B cell (primary cell): ENCODE measurements around the gene ZNF185. TPM values are rescaled to one million over a fixed set of nuclear protein-coding genes. Genes with fewer than 3 reads are reported as not detected.

Experiments used
- ATAC-seq: fragments of 200-7000 bp; cut with Tn5 transposase; one replicate; pipeline ENCODE4 v1.10.0; 2021; ENCODE audit warnings: low read depth, mild to moderate bottlenecking, moderate number of reproducible peaks, moderate library complexity
- CTCF ChIA-PET: fragments of 350-600 bp; sonication (Branson Sonifier 250); formaldehyde crosslinking; loops from one replicate; lab custom pipeline; 2021; ENCODE audit warnings: antibody characterized with exemption, inconsistent platforms; lab: Charles Lee
- POLR2A ChIA-PET: fragments of 350-600 bp; sonication (Branson Sonifier 250); formaldehyde crosslinking; loops from one replicate; lab custom pipeline; 2021; ENCODE audit warnings: antibody characterized with exemption; lab: Charles Lee
- DNase-seq: peaks from one replicate; pipeline ENCODE4 v3.0.0; 2013
- H2AFZ ChIP-seq: 2 replicates; pipeline ENCODE4 v1.6.1; 2012; ENCODE audit warnings: mild to moderate bottlenecking, low read depth, low read length; ENCODE audit not compliant: insufficient read depth, poor library complexity, severe bottlenecking
- H3K27ac ChIP-seq, 2 donors: 1 replicate in 1 of 2; 2 replicates in 1 of 2; pipeline ENCODE4 v1.5.1; 2012 to 2013; ENCODE audit warnings: low read length in 2 of 2, mild to moderate bottlenecking in 2 of 2, moderate library complexity in 1 of 2
- H3K27me3 ChIP-seq, 4 experiments: fragments of 200-600 bp in 1 of 4; sonication (generic) in 1 of 4; replicated peaks in 1 of 4; 1 replicate in 2 of 4; 2 replicates in 2 of 4; pipeline versions ENCODE4 v1.6.1 to v1.7.0; 2013 to 2016; ENCODE audit warnings: low read length in 3 of 4, mild to moderate bottlenecking in 2 of 4, mixed read lengths in 1 of 4, moderate library complexity in 1 of 4; ENCODE audit not compliant: insufficient read depth in 4 of 4, control insufficient read depth in 3 of 4; ENCODE audit errors: control extremely low read depth in 1 of 4
- H3K36me3 ChIP-seq, 2 experiments: replicated peaks in 1 of 2; 1 replicate in 1 of 2; 2 replicates in 1 of 2; pipeline versions ENCODE4 v1.6.1 to v1.7.1; 2013; ENCODE audit warnings: low read length in 1 of 2; ENCODE audit not compliant: insufficient read depth in 2 of 2, control insufficient read depth in 1 of 2; ENCODE audit errors: control extremely low read depth in 1 of 2, extremely low read depth in 1 of 2
- H3K4me1 ChIP-seq, 2 donors: fragments of 200-600 bp in 1 of 2; sonication (generic) in 1 of 2; 1 replicate in 1 of 2; 2 replicates in 1 of 2; pipeline versions ENCODE4 v1.5.1 to v1.6.1; 2013 to 2017; ENCODE audit warnings: low read length in 2 of 2; ENCODE audit not compliant: control insufficient read depth in 2 of 2, insufficient read depth in 2 of 2
- H3K4me2 ChIP-seq: replicated peaks from 2 replicates; pipeline ENCODE3; 2012; ENCODE audit warnings: mild to moderate bottlenecking, low read depth, low read length; ENCODE audit not compliant: poor library complexity, severe bottlenecking
- H3K4me3 ChIP-seq, 5 experiments: fragments of 200-600 bp in 1 of 5; sonication (generic) in 1 of 5; 1 replicate in 3 of 5; 2 replicates in 2 of 5; pipeline versions ENCODE4 v1.5.1 to v1.7.0; 2011 to 2016; ENCODE audit warnings: low read length in 4 of 5, mild to moderate bottlenecking in 4 of 5, low read depth in 2 of 5, control low read depth in 1 of 5, moderate library complexity in 1 of 5; ENCODE audit not compliant: insufficient read depth in 1 of 5; ENCODE audit errors: control extremely low read depth in 1 of 5, extremely low read depth in 1 of 5
- H3K79me2 ChIP-seq: fragments of 200-600 bp; sonication (generic); one replicate; pipeline ENCODE4 v1.6.0; 2016; ENCODE audit warnings: low read length; ENCODE audit not compliant: control insufficient read depth, insufficient read depth
- H3K9ac ChIP-seq: fragments of 200-600 bp; sonication (generic); 2 replicates; pipeline ENCODE4 v1.6.1; 2017; ENCODE audit warnings: mild to moderate bottlenecking, low read length, moderate library complexity
- H3K9me3 ChIP-seq, 3 donors: one replicate each; pipeline versions ENCODE4 v1.6.1 to v1.7.1; 2013; ENCODE audit warnings: low read length in 2 of 3; ENCODE audit not compliant: control insufficient read depth in 2 of 3, insufficient read depth in 1 of 3; ENCODE audit errors: control extremely low read depth in 1 of 3
- H4K20me1 ChIP-seq: 2 replicates; pipeline ENCODE4 v1.6.0; 2012; ENCODE audit warnings: mild to moderate bottlenecking, low read length; ENCODE audit not compliant: insufficient read depth, control insufficient read depth, poor library complexity, severe bottlenecking
- H3K27ac Mint-ChIP-seq: one replicate; pipeline ENCODE4 v1.8.0; 2021; ENCODE audit warnings: mixed read lengths
- H3K27me3 Mint-ChIP-seq: one replicate; pipeline ENCODE4 v1.8.0; 2021; ENCODE audit warnings: mixed read lengths
- H3K4me1 Mint-ChIP-seq: one replicate; pipeline ENCODE4 v1.8.0; 2021; ENCODE audit warnings: mixed read lengths
- H3K4me3 Mint-ChIP-seq: one replicate; pipeline ENCODE4 v1.8.0; 2021; ENCODE audit warnings: mixed read lengths
- H3K9me3 Mint-ChIP-seq: one replicate; pipeline ENCODE4 v1.8.0; 2022; ENCODE audit warnings: mixed read lengths; ENCODE audit not compliant: insufficient read depth
- CTCF ChIP-seq: fragments of 200-600 bp; IDR thresholded peaks from one replicate; pipeline ENCODE4 v1.8.0; 2022; ENCODE audit warnings: antibody characterized with exemption, mild to moderate bottlenecking
- EZH2 ChIP-seq: IDR thresholded peaks from 2 replicates; pipeline ENCODE4 v1.6.1; 2012; ENCODE audit warnings: borderline replicate concordance, low read depth, mild to moderate bottlenecking, moderate library complexity, low read length; ENCODE audit not compliant: insufficient read depth, poor library complexity, severe bottlenecking
- WGBS: methylation state at CpG from one replicate; pipeline ENCODE4 v1.1.5; 2013; ENCODE audit warnings: missing lambda C conversion rate; ENCODE audit not compliant: insufficient coverage; 5-methylcytosine and 5-hydroxymethylcytosine counted together
- intact Hi-C: fragments of 100-400 bp; cut with micrococcal nuclease; formaldehyde crosslinking; loops from one replicate; pipeline ENCODE4 v1.10.0; 2022
- polyA plus RNA-seq: library from polyadenylated mRNA; depleted of rRNA; stranded (reverse); fragments of >200 nt; gene quantifications from 2 replicates; pipeline ENCODE4 v1.2.3, GENCODE V29; 2012
- total RNA-seq, 2 donors: library from RNA; stranded (reverse); fragments of 120-200 nt in 1 of 2; gene quantifications; 1 replicate in 1 of 2; 2 replicates in 1 of 2; pipeline versions ENCODE4 v1.2.3 to v1.2.4, GENCODE V29; 2013 to 2022

Gene ZNF185
- total and polyA plus RNA-seq, 2 donors (not counting 1 experiment from before 2014, with no cell fraction given) = 0.89 to 2.3 TPM

GRCh38 chrX:152878976-152879755 lies 18.7 kb upstream of the ZNF185 start:
- DNase-seq (no peak), ATAC-seq (no peak)
- intact Hi-C loops = no loop called here
- WGBS = 96% methylated on average over 5 of the region's 16 CpGs
- Histone ChIP-seq H3K27ac (no peak overlapping the region), H3K36me3 (no peaks in the 10 kb centered on the region), H3K27me3 (peaks cover 0 to 1% (median 0%) of the 10 kb centered on the region in 4 experiments), H2AFZ (no peak overlapping the region), H3K4me1 (no peaks in the 10 kb centered on the region), H3K79me2 (no peaks in the 10 kb centered on the region), H3K4me3 (no peak overlapping the region), H3K4me2 (no peak overlapping the region), H4K20me1 (no peaks in the 10 kb centered on the region), H3K9me3 (no peaks in the 10 kb centered on the region), H3K9ac (no peak overlapping the region)
- Mint-ChIP-seq H3K27ac (no peak overlapping the region), H3K27me3 (peaks cover under 1% of the 10 kb centered on the region), H3K4me1 (no peaks in the 10 kb centered on the region), H3K4me3 (no peak overlapping the region), H3K9me3 (no peaks in the 10 kb centered on the region)
- POLR2A ChIA-PET = no interaction called here
- no peak for TF ChIP-seq EZH2
- no peak for TF ChIP-seq CTCF
- CTCF ChIA-PET = no interaction called here

GRCh38 chrX:152881289-152881688 lies 16.6 kb upstream of the ZNF185 start:
- H3K27ac ChIP-seq = no peak overlapping the region
- no peaks in the 10 kb centered on the region for H3K36me3 ChIP-seq
- no peaks in the 10 kb centered on the region for H3K4me1 ChIP-seq
- DNase-seq = no peak
- no peak for TF ChIP-seq CTCF
- TF ChIP-seq EZH2 = no peak
- H3K9me3 ChIP-seq = no peaks in the 10 kb centered on the region
- POLR2A ChIA-PET = no interaction called here
- H4K20me1 ChIP-seq = no peaks in the 10 kb centered on the region
- no peak overlapping the region for H3K9ac ChIP-seq
- Mint-ChIP-seq H3K27ac (no peak overlapping the region), H3K9me3 (no peaks in the 10 kb centered on the region), H3K4me1 (no peaks in the 10 kb centered on the region), H3K4me3 (no peak overlapping the region), H3K27me3 (peaks cover 8% of the 10 kb centered on the region)
- H3K4me3 ChIP-seq = no peak overlapping the region
- no peak for ATAC-seq
- H2AFZ ChIP-seq = no peak overlapping the region
- H3K4me2 ChIP-seq = no peak overlapping the region
- no peaks in the 10 kb centered on the region for H3K79me2 ChIP-seq
- intact Hi-C loops = no loop called here
- H3K27me3 ChIP-seq = peaks cover 0 to 6% (median 0%) of the 10 kb centered on the region in 4 experiments
- no CpG with 5 or more reads among the region's 2 CpGs for WGBS
- CTCF ChIA-PET = no interaction called here
